GM21786 (cell line): ENCODE data around the gene INTS11.

Source experiments
- ATAC-seq: cut with Tn5 transposase; IDR thresholded peaks from one replicate; pipeline ENCODE4 v1.9.1; 2021; ENCODE audit not compliant: unreplicated experiment

Gene INTS11

DNA sequence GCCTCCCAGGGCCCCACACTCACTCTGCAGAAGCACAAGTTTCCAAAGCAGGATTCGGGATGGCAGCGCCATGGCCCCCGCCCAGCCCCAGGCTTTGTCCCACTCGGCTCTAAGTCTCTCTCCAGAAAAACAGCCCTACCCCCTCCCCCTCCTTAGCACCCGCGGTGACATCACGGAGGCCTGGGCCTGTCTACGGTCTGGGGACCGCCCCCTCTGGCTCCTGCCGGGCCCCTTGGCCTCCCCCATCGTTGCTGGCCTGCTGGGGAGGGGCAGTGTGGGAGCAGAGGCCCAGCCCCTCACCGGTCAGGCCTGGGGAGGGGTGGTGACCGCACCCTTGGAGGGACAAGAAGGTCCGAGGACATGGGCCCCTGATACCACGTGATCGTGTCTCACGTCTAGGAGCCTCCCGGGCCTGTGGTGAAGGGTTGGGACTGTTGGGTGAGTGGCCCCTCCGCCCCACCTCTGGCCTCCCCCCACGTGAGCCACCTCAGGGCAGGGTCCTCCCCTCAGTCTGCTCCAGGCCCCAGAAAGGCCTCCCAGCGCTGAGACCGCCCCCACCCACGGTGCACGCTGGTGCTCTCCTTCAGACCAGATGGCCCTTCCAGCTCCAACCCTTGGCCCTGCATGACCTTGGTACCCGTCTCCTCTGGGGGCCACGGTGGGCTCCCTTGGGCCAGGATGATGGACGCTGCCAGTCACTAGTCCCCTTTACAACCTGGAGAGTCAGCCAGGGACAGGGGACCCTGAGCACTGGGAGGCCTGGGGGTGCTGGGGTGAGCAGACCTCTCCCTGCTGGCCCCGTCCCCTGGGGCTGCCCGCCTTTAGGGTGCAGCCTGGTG, 34.2 kb upstream of the INTS11 start, which contains the start of gene MXRA8:
Gene MXRA8 (minus strand): TSS at position 123 of the 839 bp plus-strand sequence. CDS start 51 bp downstream, at position 72.
- no peak for ATAC-seq

DNA sequence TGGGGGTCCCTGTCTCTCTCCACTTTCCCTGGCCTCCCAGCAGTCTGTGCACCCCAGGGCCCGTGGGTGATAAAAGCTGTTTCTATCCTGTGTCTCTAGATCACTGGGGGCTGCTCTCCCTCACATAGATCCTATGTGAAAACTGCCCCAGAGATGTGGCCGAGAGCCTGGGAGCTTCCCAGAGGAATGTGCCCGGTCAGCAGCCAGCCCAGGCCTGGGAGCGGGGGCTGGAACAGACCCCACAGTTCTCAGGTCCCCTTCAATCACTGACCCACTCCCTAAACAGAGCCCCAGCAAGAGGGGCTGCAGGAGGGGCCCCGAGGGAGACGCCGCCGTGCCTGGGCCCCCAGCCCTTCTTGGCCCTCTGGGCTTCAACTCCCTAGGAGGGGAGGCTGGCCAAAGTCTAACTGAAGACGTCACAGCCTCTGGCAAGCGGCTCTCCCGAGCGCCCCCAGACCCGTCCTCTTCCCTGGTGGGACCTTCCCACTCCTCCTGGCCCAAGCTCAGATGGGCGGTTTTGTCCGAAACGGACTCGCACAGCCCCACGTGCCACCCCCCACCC, 33.5 kb upstream of the INTS11 start:
- no peak for ATAC-seq

DNA sequence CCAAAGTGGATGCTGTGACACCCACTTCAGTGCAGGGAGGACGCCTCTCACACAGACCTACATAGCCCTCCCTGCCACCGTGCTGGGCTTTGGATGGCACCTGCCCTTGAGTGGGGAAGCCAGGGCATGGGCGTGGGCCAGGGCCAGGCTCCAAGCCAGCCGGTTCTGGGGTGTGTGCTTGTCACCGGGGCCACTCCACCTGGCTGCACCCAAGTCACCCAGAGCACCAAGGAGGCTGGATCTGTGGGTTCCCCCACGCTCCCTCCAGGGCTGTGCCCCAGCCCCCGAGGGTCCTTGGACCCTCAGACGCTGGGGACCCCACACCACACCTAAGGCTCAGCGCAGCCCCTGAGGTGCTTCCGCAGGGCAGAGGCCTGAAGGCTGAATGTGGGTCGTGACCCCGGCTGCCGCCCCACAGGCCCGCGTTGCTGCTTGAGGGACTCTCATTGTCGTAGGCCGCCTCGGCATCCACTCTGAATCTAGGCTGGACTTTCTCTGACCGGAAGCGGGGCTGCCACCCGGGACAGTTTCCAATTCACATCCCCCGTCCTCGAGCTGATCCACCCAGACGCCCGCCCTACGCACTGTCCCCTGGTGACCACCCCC, 32.4 kb upstream of the INTS11 start:
- ATAC-seq = no peak

DNA sequence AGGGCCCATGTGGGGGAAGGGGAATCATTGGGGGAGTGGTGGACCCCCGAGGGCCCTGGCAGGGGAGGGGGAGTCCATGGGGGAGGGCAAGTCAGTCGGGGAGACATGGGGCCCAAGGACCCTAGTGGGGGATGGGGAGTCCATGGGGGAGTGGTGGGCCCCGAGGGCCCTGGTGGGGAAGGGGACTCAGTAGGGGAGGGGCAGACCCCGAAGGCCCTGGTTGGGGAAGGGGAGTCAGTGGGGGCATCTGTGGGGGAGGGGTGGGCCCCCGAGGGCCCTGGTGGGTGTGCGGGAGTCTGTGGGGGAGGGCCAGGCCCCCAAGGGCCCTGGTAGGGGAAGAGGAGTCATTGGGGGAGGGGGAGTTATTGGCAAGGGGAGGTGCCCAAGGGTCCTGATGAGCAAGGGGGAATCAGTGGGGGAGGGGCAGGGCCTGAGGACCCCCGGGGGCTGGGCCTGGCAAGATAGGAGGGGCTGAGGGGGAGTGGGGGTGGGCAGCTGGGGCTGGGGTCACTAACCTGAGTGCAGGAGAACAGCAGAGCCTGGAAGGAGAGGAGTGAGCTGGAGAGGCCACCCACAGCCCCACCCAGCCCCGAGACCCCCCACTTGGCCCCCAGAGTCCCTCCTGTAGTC, 31.8 kb upstream of the INTS11 start:
- no peak for ATAC-seq

DNA sequence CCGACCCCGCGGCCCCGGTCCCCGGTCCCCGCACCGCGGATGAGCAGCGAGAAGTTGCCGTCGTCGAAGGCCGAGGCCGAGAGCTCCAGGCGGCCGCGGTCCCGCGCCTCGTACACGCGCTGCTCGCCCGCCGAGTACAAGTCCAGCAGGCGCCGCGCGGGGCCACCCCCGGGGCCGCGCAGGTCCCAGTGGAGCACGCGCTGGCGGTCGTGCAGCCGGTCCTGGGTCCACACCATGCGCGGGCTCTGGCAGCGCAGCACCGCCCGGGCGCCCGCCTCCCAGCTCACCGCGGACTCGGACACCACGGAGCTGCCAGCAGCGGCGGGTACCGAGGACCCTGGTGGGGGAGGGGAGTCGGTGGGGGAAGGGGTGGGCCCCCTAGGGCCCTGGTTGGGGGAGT, 31.0 kb upstream of the INTS11 start:
- no peak for ATAC-seq

DNA sequence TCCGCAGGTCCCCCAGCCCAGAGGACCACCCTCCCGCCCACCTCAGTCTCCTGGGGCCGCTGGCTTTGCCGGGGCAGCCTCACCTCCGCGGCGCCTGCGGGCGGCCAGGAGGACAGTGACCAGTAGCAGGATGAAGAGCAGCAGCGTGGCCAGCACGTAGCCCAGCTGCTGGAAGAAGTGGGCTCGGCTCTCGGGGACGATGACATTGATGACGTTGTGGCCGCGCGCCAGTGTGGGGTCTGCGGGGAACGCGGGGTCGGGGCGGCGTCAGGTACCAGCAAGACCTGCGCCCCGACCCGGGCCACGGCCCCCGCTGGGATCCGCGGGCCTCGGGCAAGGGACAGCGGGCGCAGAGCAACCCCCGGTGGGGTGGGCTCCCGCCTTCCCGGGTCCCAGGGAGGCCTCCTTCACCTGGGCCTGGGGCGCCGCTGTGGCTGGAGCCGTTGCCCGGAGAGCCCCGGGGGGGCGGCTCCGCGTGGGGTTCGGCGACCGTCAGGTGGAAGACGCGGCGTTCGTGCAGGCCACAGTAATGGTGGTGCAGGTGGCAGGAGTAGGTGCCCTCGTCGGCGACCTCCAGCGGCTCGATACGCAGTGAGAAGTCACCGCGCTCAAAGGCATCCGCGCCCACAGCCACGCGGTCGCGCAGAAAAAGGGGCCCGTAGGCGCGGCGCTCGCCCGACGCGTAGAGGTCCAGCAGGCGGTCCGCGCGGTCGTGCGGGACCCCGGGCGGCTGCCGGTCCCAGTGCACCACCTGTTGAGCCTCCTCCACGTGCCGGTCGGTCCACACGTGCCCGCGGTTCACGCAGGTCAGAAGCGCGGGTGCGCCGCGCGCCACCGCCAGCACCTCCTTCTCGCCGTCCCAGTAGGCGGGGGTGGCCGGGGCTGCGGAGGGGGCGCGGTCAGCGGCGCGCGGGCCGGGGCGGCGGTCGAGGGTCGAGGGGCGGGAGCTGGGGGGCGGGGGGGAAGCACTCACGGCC, 30.1 kb upstream of the INTS11 start:
- ATAC-seq = no peak

DNA sequence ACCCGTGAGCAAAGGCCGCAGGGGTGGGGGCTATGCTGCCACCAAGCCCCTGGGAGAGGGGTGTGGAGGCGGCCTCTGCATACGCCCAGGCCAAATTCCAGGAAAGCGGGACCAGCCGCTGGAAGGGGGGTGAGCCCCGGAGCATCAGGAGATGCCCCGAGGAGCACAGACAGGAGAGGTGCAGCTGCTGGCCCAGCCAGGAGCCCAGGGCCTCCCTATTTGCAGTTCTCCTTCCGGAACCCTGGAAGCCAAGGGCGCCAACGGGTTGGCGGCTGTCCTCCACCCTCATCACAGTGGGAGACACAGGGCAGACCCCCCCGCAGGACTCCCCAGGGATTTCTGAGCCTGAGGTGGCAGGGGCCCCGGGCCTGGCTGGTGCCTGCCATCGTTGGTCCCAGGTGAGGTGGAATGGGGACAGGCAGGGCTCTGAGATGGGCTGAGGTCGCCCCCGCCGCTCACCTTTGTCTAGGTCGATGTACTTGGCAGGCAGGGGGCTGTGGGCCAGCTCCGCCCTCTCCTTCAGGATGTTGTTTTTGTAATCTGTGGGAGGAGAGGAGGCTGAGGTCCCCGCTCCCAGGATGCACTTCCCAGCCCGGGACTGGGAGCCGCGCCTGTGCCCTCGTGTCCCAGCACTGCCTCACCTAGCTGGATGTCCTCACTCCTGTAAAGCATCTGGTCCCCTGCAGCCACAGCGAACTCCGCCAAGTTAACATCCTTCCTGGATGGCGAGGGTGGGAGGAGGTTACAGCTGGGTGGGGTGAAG, 29.1 kb upstream of the INTS11 start:
- no peak for ATAC-seq

DNA sequence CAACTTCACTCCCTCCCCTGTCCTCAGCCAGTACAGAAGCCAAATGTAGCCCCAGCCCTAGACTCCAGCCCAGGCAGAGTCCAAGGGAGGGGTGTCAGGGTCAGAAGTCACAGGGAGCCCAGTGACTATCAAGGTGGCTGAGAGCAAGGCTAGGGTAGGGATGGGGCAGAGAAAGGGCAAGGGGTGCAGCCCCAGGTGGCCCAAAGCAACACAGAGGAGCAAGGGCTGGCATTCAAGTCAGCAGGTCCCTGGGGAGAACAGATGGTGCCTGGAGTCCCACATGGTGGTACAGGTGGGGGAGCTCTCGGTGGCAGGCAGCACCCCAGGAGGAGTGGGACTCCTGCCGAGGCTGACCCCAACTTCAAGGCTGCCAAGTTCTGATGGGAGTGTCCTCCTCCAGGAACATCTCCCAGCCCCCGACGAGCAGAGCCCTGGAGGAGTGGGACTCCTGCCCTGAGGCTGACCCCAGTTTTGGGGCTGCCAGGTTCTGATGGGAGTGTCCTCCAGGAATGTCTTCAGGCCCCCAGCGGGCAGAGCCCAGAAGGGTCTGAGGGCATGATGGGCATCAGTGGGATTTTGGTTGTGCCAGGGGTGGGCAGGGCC, 28.4 kb upstream of the INTS11 start:
- no peak for ATAC-seq

DNA sequence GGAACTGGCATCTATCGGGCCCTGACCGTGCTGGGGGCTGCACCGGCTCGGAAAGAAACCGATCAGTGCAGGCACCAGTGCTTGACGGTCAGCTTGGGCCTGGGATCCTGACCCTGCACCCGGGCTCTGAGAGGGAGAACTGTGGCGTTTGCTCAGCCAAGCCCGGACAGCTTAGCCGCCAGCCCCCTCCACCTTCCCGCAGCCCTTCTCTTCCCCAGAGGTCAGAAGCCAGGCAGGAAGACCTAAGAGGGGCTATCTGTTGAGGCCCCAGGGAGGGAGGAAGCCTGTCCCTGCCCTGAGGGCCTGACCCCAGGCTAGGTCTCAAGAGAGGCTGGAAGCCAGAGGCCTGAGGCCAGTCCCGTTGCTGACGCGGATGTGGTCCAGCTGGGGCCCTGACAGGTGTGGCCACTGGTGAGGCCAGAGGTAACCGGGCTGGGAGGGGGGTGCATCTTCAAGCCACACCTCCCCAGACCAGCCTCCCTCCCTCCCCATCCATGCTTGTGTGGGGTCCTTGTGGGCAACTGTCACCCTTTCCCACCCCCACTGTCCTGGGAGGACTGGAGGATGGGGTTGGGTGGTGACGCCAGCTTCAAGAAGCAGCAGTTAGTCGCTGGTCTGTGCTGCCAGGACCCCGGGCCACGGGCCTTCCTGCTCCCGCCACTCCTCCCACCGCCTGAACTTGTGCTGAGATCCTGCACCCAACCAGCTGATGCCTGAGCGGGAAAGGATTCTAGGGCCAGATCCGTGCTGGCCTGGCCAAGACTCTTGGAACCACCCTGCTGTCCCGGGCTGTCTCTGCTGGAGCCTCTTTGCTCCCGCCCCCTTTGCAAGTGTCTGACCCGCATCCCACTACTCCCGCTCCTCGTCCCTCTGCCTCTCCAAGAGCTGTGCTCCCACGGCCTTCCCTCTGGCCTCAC, 27.3 kb upstream of the INTS11 start:
- no peak for ATAC-seq

DNA sequence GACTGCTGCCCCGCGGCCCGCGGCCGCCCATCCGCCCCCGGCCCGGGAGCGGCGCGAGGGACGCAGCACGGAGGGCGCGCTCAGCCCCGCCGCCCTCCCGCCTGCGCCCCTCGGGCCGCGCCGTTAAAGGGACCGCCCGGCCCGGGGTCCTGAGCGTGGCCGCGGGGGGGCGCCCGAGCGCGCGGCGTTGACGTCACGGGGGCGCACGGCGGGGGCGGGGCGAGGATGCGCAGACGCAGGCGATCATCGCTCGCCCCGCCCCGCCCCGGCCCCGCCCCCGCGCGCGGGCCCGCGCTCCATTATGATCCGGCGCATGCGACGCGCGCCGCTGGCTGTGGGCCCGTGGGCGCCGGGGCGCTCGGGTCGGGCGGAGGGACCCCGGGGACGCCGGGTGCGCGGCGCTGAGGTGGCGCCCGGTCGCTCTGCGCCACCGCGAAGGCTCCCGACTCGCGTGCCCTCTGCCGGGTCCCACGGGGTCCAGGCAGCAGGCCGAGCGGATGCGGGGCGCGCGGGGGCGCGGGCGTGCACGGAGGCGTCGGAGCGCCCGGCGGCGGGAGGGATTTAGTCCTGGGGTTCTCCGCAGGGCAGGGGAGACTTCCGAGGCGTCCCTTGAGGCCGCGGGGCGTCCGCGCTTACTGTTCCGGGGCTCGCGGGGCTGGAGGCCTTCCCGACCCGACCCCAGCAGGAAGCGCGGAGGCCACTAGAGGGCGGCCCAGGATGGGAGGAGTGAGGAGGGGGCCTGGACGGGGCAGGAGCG, 25.0 kb upstream of the INTS11 start, which contains the start of gene DVL1:
Gene DVL1 (minus strand): TSS at position 163 of the 757 bp plus-strand sequence. CDS start 353 bp downstream, outside the sequence.
- peak; percentile 38 for ATAC-seq

DNA sequence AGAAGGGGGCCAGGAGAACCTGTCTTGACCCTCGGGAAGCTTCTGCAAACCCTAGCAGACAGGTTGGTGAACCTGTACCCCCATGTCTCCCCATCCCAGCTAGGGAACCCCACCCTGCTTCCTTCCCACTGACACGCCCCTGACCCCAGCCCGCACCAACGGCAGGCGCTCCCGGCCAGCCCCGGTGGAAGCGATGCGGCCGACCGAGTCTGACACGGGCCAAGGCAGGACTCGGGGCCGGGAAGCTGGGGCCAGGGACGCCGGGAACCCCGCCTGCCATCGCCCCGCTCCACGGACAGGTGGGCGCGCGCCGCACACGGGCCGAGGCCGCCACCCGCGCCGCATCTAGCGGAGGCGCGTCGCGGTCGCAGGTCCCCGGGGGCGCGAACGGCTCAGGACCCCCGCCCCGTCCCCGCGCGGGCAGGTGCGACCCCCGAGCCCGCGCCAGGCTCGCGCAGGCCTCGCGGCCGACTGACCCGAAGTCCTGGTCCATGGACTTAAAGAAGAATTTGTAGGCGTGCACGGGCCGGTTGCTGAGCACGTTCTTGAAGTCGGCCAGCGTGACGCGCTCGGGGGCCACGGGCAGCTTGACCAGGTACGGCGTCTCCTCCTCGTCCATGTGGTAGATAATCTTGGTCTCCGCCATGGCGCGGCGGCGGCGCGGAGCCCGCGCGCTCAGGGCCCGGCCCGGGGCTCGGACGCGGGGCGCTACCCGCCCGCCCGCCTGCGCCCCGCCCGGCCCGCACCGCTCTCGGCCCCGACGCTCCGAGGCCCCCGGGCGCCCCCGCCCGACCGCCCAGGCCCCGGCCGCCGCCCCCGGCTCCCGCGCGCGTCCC, 24.2 kb upstream of the INTS11 start:
- peak; percentile 22 for ATAC-seq

DNA sequence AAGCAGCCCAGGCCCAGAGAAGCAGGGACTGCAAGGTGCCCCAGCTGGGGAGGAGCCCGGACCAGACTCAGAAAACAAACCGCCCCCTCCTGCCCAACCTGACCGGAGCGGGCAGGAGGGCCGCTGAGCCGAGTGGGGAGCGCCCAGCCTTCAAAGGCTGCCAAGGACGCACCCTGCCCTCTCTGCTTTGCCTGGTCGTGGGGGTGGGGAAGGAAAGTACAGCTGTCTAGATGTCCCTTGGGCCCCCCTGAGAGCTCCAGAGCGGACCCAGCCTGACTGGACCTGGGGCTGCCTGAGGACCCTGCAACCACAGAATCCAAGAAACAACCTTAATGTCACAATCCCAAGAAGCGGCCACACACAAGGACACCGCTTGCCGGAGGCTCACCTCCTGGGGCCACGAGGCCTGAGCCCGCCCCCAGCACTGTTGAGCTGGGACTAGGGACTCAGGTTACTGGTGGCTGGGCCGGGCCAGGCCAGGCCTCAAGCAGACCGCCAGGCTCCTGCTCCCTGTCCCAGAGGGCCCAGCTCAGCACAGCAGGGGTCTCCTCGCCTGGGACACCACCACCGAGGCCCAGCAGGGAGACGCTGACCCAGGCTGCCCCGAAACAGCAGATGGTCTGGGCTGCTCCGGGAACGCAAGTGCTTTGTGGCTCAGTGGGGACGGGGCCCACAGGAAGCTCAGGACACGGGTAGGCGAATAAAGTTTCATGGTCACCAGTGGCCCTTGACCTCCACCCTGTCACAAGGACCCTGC, 23.4 kb upstream of the INTS11 start:
- no peak for ATAC-seq

DNA sequence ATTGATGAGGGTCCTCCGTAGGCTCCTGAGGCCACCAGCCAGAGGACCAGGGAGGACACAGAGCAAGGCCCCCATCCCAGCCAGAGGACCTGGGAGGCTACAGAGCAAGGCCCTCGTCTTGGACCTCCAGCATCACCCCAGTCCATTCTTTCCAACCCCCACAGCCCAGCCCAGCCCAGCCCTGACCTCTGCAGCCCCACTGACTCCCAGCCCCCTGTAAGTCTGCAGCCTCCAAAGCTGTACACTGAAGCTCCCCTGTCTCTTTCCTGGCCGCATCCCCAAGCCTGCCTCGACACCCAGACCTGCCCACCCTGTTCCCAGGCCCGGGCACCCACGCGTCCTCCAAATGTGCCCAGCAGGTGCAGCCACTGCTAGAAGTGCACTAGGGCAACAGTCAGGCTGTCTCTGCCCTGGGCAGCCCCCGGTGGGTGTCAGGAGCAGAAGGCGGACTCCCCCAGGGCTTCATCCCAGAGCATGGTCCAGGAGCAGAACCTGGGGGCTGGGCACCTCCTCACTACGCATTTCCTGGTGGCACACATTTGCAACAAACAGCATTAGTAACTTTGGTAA, 22.7 kb upstream of the INTS11 start:
- no peak for ATAC-seq

DNA sequence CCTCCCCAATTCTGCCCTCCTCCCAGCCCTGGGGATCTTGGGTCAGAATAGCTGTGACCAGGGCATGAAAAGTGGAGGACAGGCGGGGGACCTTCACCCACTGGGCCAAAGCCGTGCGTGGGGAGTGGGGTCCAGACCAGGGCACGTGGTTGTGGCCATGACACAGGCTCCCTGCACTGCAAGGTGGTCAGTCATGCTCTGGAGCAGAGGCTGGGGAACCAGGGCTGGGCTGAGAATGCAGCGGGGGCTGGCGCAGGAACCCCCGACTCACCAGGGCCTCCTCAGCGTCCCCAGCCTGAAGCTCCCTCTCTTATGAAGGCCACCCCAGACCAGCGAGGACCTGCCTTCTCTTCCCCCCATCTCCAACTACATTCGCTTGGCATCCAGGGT, 22.0 kb upstream of the INTS11 start:
- ATAC-seq = no peak

DNA sequence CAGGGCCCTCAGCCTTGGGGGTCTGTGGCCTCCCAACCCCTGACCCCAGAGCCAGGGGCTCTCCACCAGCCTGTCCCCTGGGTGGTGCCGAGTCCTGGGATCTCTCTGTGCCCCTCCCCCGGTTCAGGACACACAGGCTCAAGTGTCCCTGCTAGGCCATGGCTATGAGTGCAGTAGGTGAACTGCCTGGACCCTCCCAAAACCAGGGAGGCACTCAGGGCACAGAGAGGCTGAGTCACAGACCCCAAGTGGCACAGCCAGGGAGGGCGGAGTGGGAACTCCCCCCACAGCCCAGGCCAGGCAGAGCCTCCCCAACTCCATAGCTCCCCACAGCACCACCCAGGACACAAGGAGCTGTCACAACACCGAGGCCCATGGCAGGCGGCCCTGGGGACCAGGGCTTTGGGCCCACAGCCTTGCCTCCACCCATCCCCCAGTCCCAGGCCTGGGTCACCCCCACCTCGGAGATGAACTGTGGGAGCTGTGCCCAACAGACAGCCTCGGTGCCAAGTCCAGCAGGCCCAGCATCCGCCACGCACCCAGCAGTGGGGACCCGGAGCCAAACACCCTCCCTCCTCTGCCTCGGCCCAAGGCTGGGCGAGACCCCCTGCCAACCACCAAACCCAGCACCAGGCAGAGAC, 21.5 kb upstream of the INTS11 start:
- no peak for ATAC-seq
